Motor neuron (in vitro differentiated cells): ENCODE results near the gene EDRF1. TPM values are rescaled to one million over a fixed set of nuclear protein-coding genes. Genes with fewer than 3 reads are reported as not detected.

Experiments used
- ATAC-seq, 8 experiments: fragments of 200-7000 bp; cut with Tn5 transposase; replicated peaks in 6 of 8; 2 replicates each; pipeline ENCODE4 v1.8.0; 2021; ENCODE audit warnings: mild to moderate bottlenecking in 8 of 8, moderate library complexity in 8 of 8
- H3K27ac ChIP-seq, 2 donors: fragments of 250-450 bp; sonication (Bioruptor Pico); 2 replicates each; pipeline ENCODE4 v1.9.0; 2021; ENCODE audit warnings: antibody characterized with exemption in 2 of 2, mild to moderate bottlenecking in 2 of 2, moderate library complexity in 1 of 2
- H3K4me1 ChIP-seq, 2 donors: fragments of 250-450 bp; sonication (Bioruptor Pico); replicated peaks in 1 of 2; 2 replicates each; pipeline ENCODE4 v1.6.1; 2021; ENCODE audit warnings: antibody characterized with exemption in 2 of 2, mild to moderate bottlenecking in 2 of 2, moderate library complexity in 1 of 2
- H3K4me3 ChIP-seq, 5 donors: fragments of 250-450 bp; sonication (Bioruptor Pico); 2 replicates each; pipeline ENCODE4 v1.9.0; 2021; ENCODE audit warnings: antibody characterized with exemption in 5 of 5, mild to moderate bottlenecking in 5 of 5, moderate library complexity in 4 of 5
- WGBS, 10 experiments: fragments of 450-650 bp; shearing (Covaris generic); methylation state at CpG; one replicate each; pipeline ENCODE4 v1.0.0; 2022; 5-methylcytosine and 5-hydroxymethylcytosine counted together
- in situ Hi-C, 9 experiments: fragments of 400-800 bp; cut with MboI; loops; one replicate each; pipeline ENCODE4 v1.15.0; 2021; ENCODE audit warnings: low sequenced_read_pairs in 9 of 9, low pct_unique_long_range_greater_than_20kb in 2 of 9; ENCODE audit not compliant: unreplicated experiment in 9 of 9
- total RNA-seq, 8 experiments: library from RNA; unstranded; fragments of 300-600 nt; gene quantifications; 2 replicates each; pipeline versions ENCODE4 v1.2.3 to v1.2.4, GENCODE V29; 2022

EDRF1 gene
- total RNA-seq, 8 experiments from 2014 or later, result 22.6 to 51.2 (median 28.4) TPM

GRCh38 chr10:125811251-125811650 is 91.7 kb downstream of the EDRF1 start:
- Histone ChIP-seq H3K4me1 (no peaks in the 10 kb centered on the region), H3K27ac (no peak overlapping the region), H3K4me3 (no peak overlapping the region)
- in situ Hi-C loops, result no loop called here
- WGBS, 10 experiments, result 0 to 82% (median 70%) methylated on average over 1 of the region's 1 CpG; no CpG with 5 or more reads in 4 of the 10 experiments
- ATAC-seq, result no peak

- Histone ChIP-seq H3K4me3 (no peak overlapping the region), H3K27ac (no peak overlapping the region), H3K4me1 (no peaks in the 10 kb centered on the region)
- WGBS, 10 experiments, result 0 to 94% (median 78%) methylated on average over 1 of the region's 1 CpG; no CpG with 5 or more reads in 1 of the 10 experiments
- ATAC-seq, result peak in 3 of 8 experiments; percentile 78 to 92 (median 91)
- in situ Hi-C loops, result no loop called here
Observed at GRCh38 chr10:125812128-125812750, 92.7 kb downstream of the EDRF1 start.

Other genes with a start within 250 kb of the EDRF1 start
- under 1 TPM in 2 of 8 experiments, not detected in 6; 0.46 to 0.52 TPM for gene TEX36, start 36.5 kb upstream of the EDRF1 start, total RNA-seq
- gene MMP21, start 56.1 kb downstream of the EDRF1 start, total RNA-seq, result under 1 TPM in 4 of 8 experiments, not detected in 4; 0.09 to 0.49 (median 0.15) TPM
- gene UROS, start 103.5 kb downstream of the EDRF1 start, total RNA-seq, result 100 to 1,000 TPM in 1 of 8 experiments, 10 to 100 TPM in 7; 35.5 to 101 (median 65.9) TPM
- 100 to 1,000 TPM in 1 of 8 experiments, 10 to 100 TPM in 7; 47.9 to 109 (median 73.8) TPM for gene BCCIP, start 103.8 kb downstream of the EDRF1 start, total RNA-seq
- gene DHX32, start 161.6 kb downstream of the EDRF1 start, total RNA-seq, result 10 to 100 TPM; 18.8 to 33.0 (median 25.9) TPM
- gene FANK1, start 176.9 kb downstream of the EDRF1 start, total RNA-seq, result 10 to 100 TPM in 1 of 8 experiments, 1 to 10 TPM in 6, under 1 TPM in 1; 0.99 to 45.9 (median 3.6) TPM